ENCODE measurements around the gene TTC9B.

Gene TTC9B

DNA sequence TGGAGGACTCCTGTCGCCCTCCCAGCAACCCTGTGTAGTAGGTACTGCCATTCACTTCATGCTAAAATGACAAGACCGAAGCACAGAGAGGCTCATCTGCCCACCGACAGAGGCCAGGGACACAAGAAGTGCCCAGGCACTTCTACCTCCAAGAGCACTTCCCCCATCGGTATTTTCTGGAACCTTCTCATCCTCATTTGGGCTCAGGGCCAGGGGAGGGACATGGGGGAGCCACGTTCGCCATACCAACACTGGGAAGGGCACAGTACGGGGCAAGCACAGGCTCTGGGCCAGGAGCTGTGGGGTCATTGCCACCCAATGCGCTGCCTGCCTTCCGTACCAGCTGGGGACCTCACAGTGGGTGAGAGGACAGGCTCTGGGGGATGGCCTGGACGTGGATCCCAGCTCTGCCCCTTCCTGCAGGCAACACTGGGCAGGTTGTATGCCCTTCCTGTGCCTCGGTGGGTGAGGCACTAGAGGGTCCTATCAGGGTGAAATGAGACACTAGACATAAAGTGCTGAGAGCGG, 29.6 kb upstream of the TTC9B start:
- DNase-seq = no peak

- no peak for DNase-seq
Measured at GRCh38 chr19:40247178-40247577, 29.0 kb upstream of the TTC9B start.

- no peak for DNase-seq
Measured at GRCh38 chr19:40246292-40247073, 28.3 kb upstream of the TTC9B start.

GRCh38 chr19:40245506-40246128, 27.4 kb upstream of the TTC9B start:
- no peak for DNase-seq

- DNase-seq = no peak
Measured at GRCh38 chr19:40244579-40245317, 26.6 kb upstream of the TTC9B start.

DNA sequence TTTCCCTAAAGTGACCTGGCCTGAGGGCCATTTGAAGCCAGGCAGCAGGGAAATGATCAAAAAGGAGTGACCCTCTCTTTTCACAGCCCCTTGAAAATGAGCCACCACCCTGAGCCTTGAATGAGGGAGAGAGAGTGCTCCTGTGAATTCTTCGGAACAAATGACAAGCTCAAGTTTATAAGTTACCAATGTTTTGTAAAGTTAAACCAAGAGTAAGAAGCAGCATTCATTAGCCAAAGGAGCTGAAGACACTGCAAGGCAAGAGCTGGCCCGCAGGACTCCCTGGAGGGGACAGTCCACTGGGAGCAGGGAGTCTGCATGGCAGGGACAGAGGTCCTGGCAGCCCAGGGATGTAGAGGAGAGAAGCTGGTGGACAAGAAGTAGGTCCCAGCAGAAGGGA, 25.0 kb upstream of the TTC9B start:
- no peak for DNase-seq

GRCh38 chr19:40242480-40242879, 24.3 kb upstream of the TTC9B start:
- no peak for DNase-seq

DNA sequence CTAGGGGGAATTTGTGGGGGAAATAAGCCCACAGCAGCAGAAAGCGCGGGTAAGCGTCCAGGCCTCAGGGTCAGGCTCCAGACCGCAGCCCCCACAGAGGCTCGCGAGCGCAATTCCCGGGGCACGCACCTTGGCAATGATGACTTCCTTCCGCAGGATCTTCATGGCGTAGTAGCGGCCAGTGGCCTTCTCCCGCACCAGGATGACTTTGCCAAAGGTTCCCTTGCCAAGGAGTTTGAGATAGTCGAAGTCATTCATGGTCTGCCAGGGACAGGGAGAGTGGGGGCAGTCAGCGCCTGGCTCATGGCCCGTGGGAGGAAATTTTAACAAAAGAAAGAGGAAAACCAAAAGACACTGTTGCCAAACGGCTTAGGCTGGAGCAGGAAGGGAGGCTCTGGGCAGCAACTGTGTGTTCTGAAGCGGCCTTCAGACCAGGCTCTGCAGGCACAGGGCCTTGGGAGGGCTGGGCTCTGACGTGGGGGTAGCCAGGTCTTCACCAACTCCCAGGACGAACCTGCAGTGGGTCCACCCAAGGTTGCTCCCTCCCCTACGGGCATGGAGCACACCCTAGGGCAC, 23.7 kb upstream of the TTC9B start:
- no peak for DNase-seq

DNA sequence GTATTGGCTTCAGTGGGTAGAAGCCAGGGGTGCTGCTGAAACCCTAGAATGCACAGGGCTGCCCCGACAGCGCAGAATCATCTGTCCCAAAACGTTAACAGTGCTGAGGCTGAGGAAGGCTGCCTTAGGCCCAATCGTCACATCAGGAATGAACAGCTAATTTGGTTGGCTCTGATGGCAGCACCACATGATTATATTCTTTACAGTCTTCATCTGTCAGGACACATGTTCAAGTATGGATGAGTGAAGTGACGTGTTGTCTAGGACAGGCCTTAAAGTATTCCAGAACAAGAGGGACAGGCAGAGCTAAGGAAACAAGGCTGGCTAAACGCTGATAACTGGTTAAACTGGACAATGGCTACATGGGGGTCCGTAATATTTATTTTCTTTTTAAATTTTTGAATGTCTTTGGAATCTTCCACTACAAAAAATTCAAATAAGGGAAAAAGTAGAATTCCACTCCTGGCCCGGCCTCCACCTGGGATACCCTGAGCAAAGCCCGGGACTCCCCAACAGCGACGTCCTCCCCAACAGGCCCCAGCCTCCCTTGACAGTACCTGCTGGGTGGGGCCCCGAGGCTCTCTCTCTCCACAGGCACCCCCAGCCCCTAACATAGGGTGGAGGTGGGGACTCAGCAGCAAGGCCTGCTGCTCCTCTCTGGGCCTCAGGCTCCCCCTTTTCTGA, 23.1 kb upstream of the TTC9B start:
- no peak for DNase-seq

- no peak for DNase-seq
Measured at GRCh38 chr19:40240332-40240731, 22.1 kb upstream of the TTC9B start.

DNA sequence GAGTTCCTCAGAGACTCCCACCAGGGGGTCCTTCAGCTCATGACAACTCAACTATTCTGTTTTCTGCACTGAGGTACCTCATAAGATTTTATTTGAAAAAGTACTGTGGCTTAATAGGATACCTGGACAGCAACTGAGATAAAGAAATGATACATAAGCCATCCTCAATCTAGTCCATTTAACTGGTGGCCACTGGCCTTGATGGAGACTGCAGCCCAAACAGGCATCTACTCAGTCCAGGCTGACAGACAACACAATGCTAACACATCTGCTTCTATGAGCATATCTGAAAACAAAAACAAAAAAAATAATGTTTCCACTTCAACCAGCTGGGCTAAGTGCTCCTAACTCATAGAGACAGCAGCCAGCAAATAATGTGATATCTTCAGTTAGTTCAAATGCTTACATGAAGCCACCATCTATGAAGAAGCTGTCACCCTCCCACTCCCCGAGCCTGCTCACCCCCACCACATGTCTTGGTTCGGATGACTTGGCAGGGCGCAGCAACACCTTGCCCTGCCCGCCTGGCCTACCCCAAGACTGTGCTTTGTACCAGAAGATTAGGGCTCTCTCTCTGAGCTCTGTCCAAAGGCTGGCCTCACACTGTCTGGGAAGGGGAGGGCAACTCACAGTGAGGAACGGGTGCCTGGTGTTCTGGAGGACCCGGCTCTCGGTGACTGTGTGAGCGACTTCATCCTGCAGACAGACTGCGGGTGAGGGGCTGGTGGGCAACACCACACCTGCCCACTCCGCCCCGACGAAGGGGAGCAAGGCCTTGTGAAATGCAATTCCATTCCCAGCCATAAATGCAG, 21.4 kb upstream of the TTC9B start:
- DNase-seq = no peak

GRCh38 chr19:40238775-40239174, 20.6 kb upstream of the TTC9B start:
- no peak for DNase-seq

DNA sequence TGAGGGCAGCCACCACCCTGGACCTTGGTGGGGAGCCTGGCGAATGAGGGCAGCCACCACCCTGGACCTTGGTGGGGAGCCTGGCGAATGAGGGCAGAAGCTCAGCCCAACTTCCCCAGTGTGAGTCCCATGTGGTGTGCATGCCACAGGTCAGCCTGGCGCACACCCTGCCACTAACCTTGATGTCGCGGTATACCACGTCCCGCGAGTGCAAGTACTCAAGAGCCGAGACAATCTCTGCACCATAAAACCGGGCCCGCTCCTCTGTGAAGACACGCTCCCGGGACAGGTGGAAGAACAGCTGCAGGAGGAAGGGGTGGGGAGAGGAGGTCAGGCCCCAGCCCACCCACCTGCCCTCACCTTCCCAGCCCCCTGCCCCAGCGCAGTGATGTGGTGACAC, 19.6 kb upstream of the TTC9B start:
- DNase-seq = no peak

DNA sequence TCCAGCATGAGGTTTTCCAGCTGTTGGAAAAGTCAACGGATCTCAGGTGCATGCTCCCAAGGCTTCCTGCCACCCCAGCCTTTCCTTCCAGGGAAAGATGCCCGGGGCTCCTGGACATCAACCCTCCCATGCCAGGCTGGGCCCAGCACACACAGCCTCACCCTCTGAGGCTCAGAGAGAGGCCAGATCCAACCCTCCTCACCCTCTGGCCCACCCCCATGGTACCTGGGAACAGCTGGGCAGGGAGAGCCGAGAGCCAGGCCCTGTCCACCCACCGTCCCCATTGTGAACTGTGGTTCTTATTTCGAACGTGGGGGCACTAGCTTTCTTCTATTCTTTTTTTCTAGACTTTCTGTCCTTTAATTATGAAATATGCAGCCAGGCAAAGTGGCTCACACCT, 18.2 kb upstream of the TTC9B start:
- no peak for DNase-seq

- DNase-seq = no peak
Measured at GRCh38 chr19:40236026-40236355, 17.8 kb upstream of the TTC9B start.

DNA sequence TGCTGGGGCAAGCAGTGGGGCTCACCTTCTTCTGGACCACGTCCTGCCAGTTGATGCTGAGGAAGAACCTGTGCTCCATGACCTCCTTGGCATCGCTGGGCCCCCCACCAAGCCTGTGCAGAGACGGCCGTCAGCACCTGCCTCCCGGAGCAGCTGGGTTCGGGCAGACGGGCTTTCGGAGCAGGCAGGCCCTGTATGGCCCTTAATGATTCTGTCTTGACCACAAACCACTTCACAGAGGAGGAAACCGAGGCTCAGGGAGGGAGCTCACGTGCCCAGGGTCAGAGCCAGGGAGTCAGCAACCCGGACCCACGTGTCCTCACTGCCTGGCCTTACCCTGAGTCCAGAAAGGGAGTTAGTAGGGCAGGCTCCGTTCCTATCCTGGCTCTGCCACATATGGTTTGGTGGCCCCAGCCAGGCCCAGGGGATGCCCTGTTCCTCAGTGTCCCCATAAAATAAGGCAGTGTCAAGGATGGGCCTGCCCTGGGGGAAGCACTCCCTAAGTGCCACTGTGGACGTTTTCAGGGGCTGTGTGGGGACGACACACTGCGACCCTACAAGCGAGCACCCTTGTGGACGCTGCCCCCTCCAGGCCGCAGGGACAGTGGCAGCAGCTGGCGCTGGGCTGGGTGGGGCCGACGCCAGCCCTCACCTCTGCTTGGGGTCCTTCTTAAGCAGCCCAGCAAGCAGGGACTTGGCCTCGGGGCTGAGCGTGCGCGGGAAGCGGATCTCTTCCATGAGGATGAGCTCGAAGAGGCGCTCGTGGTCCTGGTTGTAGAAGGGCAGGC, 17.2 kb upstream of the TTC9B start:
- no peak for DNase-seq

DNA sequence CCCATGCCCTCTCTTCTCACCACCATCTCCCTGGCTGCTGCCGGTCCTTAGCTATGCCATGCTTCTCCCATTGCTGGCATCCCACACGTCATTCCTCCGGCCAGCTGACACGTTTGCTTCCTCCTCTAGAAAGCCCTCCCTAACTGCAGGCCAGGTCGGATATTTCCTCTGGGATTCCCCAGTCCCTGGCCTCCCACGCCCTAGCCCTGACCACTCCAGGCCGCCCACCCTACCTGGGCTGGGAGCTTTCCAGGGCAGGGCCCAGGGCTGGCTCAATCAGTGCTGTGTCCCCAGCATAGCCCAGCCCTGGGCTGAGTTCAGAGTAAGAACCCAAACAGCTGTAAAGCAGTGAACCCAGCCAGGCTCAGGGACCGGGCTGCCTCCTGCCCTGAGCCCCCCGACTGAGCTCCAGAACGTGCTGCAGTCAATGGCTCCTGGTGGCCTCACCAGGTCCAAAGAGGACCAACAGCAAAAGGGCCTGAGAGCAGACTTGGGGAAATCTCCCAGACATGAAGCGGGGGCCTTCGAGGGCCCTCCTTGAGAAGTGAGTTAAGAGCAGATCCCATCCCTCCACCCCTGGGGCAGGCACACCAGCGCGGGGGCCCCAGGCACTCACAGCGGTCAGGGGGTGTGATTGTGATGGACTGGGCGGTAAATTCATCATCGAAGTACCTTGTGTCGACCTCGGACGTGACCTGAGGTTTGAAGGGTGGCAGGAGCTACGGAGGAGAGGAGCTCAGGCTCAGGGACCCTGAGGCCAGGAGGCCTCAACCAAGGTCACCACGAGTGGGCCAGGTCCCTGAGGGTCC, 16.4 kb upstream of the TTC9B start:
- DNase-seq = no peak

GRCh38 chr19:40233811-40234389, 15.7 kb upstream of the TTC9B start:
- DNase-seq = no peak

- no peak for DNase-seq
Measured at GRCh38 chr19:40232949-40233810, 15.0 kb upstream of the TTC9B start.
